ENCODE data around the gene CTXND2.
"Not testable (repeated sequence)": the region's sequence is repeated elsewhere in the genome, so short reads cannot be mapped to it uniquely, and the experiment has no call there.

- not testable (repeated sequence) for TF ChIP-seq CTCF, POLR2A (IDR thresholded peaks at IDR 0.05)
Measured at GRCh38 chr1:150840850-150841249, 46.1 kb upstream of the CTXND2 start.
